Endodermal cell (in vitro differentiated cells): Measurements from ENCODE around the gene MRNIP. TPM values are rescaled to one million over a fixed set of nuclear protein-coding genes. Genes with fewer than 3 reads are reported as not detected.

ENCODE experiments used
- DNase-seq: peaks from one replicate; pipeline ENCODE4 v3.0.0-alpha.2; 2017
- H3K27ac ChIP-seq: 2 replicates; pipeline ENCODE4 v1.5.1; 2013; ENCODE audit warnings: mild to moderate bottlenecking, low read depth, low read length, moderate library complexity
- H3K27me3 ChIP-seq: 2 replicates; pipeline ENCODE4 v1.6.1; 2013; ENCODE audit warnings: mild to moderate bottlenecking, low read length, moderate library complexity; ENCODE audit not compliant: insufficient read depth, control insufficient read depth, poor library complexity, severe bottlenecking
- H3K36me3 ChIP-seq: 2 replicates; pipeline ENCODE4 v1.7.0; 2013; ENCODE audit warnings: mild to moderate bottlenecking, low read length, moderate library complexity; ENCODE audit not compliant: control insufficient read depth, insufficient read depth
- H3K4me1 ChIP-seq: one replicate; pipeline ENCODE4 v1.7.0; 2013; ENCODE audit warnings: low read length; ENCODE audit not compliant: control insufficient read depth, insufficient read depth
- H3K4me3 ChIP-seq: 2 replicates; pipeline ENCODE4 v1.5.1; 2013; ENCODE audit warnings: mild to moderate bottlenecking, low read length, moderate library complexity
- H3K9ac ChIP-seq: 2 replicates; pipeline ENCODE4 v1.6.1; 2013; ENCODE audit warnings: mild to moderate bottlenecking, low read length, moderate library complexity; ENCODE audit not compliant: poor library complexity, severe bottlenecking; ENCODE audit errors: extremely low read depth
- H3K9me3 ChIP-seq: 2 replicates; pipeline ENCODE4 v1.6.1; 2013; ENCODE audit warnings: mild to moderate bottlenecking, low read length, moderate library complexity; ENCODE audit not compliant: control insufficient read depth
- H3K27ac Mint-ChIP-seq: 2 replicates; pipeline ENCODE4 v1.8.0; 2020; ENCODE audit warnings: mixed read lengths
- H3K27me3 Mint-ChIP-seq: 2 replicates; pipeline ENCODE4 v1.8.0; 2021; ENCODE audit warnings: mild to moderate bottlenecking, mixed read lengths; ENCODE audit not compliant: insufficient read depth
- H3K36me3 Mint-ChIP-seq: 2 replicates; pipeline ENCODE4 v1.8.0; 2020; ENCODE audit warnings: low read depth, mixed read lengths
- H3K4me1 Mint-ChIP-seq: 2 replicates; pipeline ENCODE4 v1.8.0; 2020; ENCODE audit warnings: mixed read lengths
- H3K4me3 Mint-ChIP-seq: 2 replicates; pipeline ENCODE4 v1.8.0; 2020; ENCODE audit warnings: mild to moderate bottlenecking, moderate library complexity, mixed read lengths
- H3K9me3 Mint-ChIP-seq: 2 replicates; pipeline ENCODE4 v1.8.0; 2020; ENCODE audit warnings: mild to moderate bottlenecking, mixed read lengths
- CTCF ChIP-seq: fragments of 200-600 bp; sonication (generic); conservative IDR thresholded peaks from 2 replicates; pipeline ENCODE4 v1.5.0; 2021; ENCODE audit warnings: antibody characterized with exemption, mild to moderate bottlenecking
- WGBS, 2 experiments: methylation state at CpG; one replicate each; pipeline versions ENCODE4 v1.1.5 to v1.1.7; 2013; ENCODE audit warnings: missing lambda C conversion rate in 2 of 2, mixed read lengths in 1 of 2; ENCODE audit not compliant: insufficient coverage in 1 of 2, insufficient read length in 1 of 2; 5-methylcytosine and 5-hydroxymethylcytosine counted together
- total RNA-seq, 2 donors: library from RNA; stranded (reverse); fragmentation: NEBNext Ultra II Directional in 1 of 2; extraction: Animal tissue kit (Norgen Biotek cat#: 25700) in 1 of 2; gene quantifications; 2 replicates in 1 of 2; 3 replicates in 1 of 2; pipeline ENCODE4 v1.2.1, GENCODE V29; 2021

Gene MRNIP
- total RNA-seq, 2 donors from 2014 or later = 45.8 to 55.3 TPM

GRCh38 chr5:179803651-179804554 lies 54.7 kb downstream of the MRNIP start:
- Histone ChIP-seq H3K9ac (no peak overlapping the region), H3K4me3 (no peak overlapping the region), H3K4me1 (peaks cover 2% of the 10 kb centered on the region), H3K27ac (no peak overlapping the region), H3K36me3 (peaks cover 27% of the 10 kb centered on the region), H3K27me3 (no peaks in the 10 kb centered on the region), H3K9me3 (no peaks in the 10 kb centered on the region)
- 80 to 83% methylated on average over 13 to 18 of the region's 18 CpGs for WGBS, 2 experiments
- H3K27ac Mint-ChIP-seq = no peak overlapping the region
- H3K4me3 Mint-ChIP-seq = peak overlapping the region; percentile 73
- no peaks in the 10 kb centered on the region for H3K9me3 Mint-ChIP-seq
- peaks cover 15% of the 10 kb centered on the region for H3K36me3 Mint-ChIP-seq
- no peaks in the 10 kb centered on the region for H3K27me3 Mint-ChIP-seq
- DNase-seq = peak; percentile 43
- TF ChIP-seq CTCF = no peak
- peaks cover 13% of the 10 kb centered on the region for H3K4me1 Mint-ChIP-seq

- peaks cover 18% of the 10 kb centered on the region for H3K36me3 Mint-ChIP-seq
- TF ChIP-seq CTCF = no peak
- no peaks in the 10 kb centered on the region for H3K4me1 ChIP-seq
- H3K4me3 Mint-ChIP-seq = no peak overlapping the region
- no peaks in the 10 kb centered on the region for H3K9me3 Mint-ChIP-seq
- no peaks in the 10 kb centered on the region for H3K9me3 ChIP-seq
- H3K36me3 ChIP-seq = peaks cover 34% of the 10 kb centered on the region
- 58 to 76% methylated on average over 6 to 11 of the region's 11 CpGs for WGBS, 2 experiments
- no peaks in the 10 kb centered on the region for H3K27me3 Mint-ChIP-seq
- H3K4me1 Mint-ChIP-seq = peaks cover 13% of the 10 kb centered on the region
- no peaks in the 10 kb centered on the region for H3K27me3 ChIP-seq
- no peak overlapping the region for H3K9ac ChIP-seq
- H3K4me3 ChIP-seq = no peak overlapping the region
- no peak overlapping the region for H3K27ac ChIP-seq
- H3K27ac Mint-ChIP-seq = no peak overlapping the region
- peak; percentile 54 for DNase-seq
These were observed 55.6 kb downstream of the MRNIP start for GRCh38 chr5:179802950-179803562.

- Histone ChIP-seq H3K27ac (no peak overlapping the region), H3K9ac (no peak overlapping the region), H3K9me3 (no peaks in the 10 kb centered on the region), H3K27me3 (no peaks in the 10 kb centered on the region), H3K36me3 (peaks cover 41% of the 10 kb centered on the region), H3K4me1 (no peaks in the 10 kb centered on the region), H3K4me3 (no peak overlapping the region)
- Mint-ChIP-seq H3K36me3 (peaks cover 20% of the 10 kb centered on the region), H3K9me3 (no peaks in the 10 kb centered on the region), H3K4me3 (no peak overlapping the region), H3K27ac (no peak overlapping the region), H3K4me1 (peaks cover 13% of the 10 kb centered on the region), H3K27me3 (no peaks in the 10 kb centered on the region)
- peak; percentile 8 for TF ChIP-seq CTCF
- 94 to 96% methylated on average over 11 to 19 of the region's 19 CpGs for WGBS, 2 experiments
- peak; percentile 39 for DNase-seq
These were observed 56.3 kb downstream of the MRNIP start for GRCh38 chr5:179802207-179802883.
